ENCODE results near the gene IPO5. TPM values are rescaled to one million over a fixed set of nuclear protein-coding genes. Genes with fewer than 3 reads are reported as not detected.
"Not testable (repeated sequence)": the region's sequence is repeated elsewhere in the genome, so short reads cannot be mapped to it uniquely, and the experiment has no call there.

IPO5 gene
- total RNA-seq, 4 donors from 2014 or later = 29.8 to 101 (median 42.1) TPM

DNA sequence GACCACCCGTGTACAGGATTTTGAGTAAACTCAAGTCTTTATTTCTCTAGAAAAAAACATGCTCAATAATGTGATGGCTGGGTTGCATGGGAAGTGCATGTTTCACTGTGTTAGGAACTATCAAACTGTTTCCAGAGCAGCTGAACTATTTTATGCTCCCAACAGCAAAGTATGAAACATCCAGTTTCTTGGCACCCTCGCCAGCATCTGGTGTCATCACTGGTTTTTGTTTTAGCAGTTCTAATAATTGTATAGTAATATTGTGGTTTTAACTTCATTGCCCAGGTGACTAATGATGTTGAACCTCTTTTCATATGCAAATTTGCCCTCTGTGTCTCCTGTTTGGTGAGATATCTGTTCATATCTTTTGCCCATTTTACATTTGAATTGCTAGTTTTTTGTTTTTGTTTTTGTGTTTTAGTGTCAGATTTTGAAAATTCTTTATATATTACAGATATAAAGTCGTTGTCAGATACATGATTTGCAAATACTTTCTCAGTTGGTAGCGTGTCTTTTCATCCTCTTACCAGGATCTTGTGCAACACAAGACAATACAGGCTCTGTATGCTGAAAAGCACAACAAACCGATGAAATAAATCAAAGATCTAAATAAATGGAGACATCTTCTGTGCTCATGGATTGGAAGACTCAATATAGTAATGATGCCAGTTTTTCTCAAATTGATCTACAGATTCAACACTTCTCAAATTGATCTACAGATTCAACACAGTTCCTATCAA lies 87.8 kb downstream of the IPO5 start:
- Histone ChIP-seq H3K27me3 (no peaks in the 10 kb centered on the region), H3K27ac (no peak overlapping the region), H3K36me3 (no peaks in the 10 kb centered on the region), H3K9me3 (no peaks in the 10 kb centered on the region), H3K4me3 (no peak overlapping the region), H3K4me1 (no peaks in the 10 kb centered on the region)
- DNase-seq = no peak
- TF ChIP-seq CTCF (IDR thresholded peaks at IDR 0.05) = no peak
- no peak for TF ChIP-seq POLR2A (IDR thresholded peaks at IDR 0.05)

DNA sequence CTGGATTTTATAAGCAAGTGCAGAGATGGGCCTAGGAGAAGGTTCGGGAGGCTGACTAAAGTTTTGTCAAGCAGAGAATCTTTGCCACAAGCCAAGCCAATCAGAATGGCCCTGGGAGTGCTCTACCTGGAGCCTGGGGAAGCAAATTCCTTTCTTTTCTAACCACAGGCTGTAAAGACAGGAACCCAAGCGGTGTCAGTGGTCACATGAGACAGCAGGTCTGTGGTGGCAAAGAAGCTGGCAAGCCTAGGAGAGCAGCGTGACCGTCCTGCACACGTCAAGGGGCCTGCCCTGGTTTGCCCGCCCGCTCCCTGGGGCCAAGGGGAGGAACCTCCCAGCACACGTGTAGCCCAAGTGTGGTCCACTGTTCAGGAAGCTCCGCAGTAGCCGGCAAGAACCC lies 90.8 kb downstream of the IPO5 start:
- Histone ChIP-seq H3K4me1 (no peaks in the 10 kb centered on the region), H3K27ac (no peak overlapping the region), H3K4me3 (no peak overlapping the region), H3K27me3 (no peaks in the 10 kb centered on the region), H3K36me3 (no peaks in the 10 kb centered on the region), H3K9me3 (no peaks in the 10 kb centered on the region)
- DNase-seq = no peak
- TF ChIP-seq CTCF (IDR thresholded peaks at IDR 0.05) (no peak), POLR2A (IDR thresholded peaks at IDR 0.05) (no peak)

- H3K36me3 ChIP-seq, H3K4me3 ChIP-seq, H3K27ac ChIP-seq, H3K27me3 ChIP-seq, H3K9me3 ChIP-seq, DNase-seq, H3K4me1 ChIP-seq: not testable (repeated sequence)
Observed at GRCh38 chr13:98047785-98048184, 94.3 kb downstream of the IPO5 start.

DNA sequence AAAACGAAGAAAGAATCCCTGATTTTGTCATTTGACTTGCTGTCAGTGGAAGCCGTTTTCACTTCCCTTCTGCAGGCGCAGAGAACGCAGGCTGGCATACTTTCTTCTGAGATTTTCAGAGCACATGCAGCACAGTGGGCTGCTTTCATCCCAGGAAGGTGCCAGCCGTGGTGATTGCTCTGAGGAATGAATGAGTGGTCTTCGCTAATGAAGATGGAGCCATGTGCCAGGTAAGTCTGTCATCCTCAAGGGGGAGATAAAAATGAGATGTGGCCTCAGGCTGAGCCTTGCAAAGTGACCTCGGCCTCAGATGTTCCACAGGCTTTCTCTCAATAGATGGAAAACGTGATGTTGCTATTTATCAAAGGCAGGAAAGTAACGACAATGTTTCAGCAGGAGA lies 94.8 kb downstream of the IPO5 start:
- no peaks in the 10 kb centered on the region for H3K36me3 ChIP-seq
- no peak overlapping the region for H3K27ac ChIP-seq

DNA sequence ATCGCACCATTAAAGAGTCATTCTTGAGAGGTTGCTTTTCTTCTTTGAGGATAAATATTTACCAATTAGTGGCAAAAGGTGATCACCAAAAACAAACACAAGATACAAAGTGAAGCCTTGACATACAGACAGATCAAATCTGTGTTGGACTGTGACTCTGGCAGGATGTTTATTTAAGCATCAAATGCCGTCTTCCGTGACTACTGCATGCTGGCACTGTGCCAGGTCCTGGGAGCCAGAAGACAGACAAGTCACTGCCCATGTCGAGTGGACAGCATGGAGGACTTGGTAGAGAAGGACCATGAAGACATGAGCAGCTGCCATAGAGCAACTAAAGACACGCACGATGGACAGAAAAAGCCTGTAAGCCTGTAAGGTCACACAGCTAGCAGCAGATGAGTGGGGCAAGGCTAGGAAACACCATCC lies 96.6 kb downstream of the IPO5 start:
- no peaks in the 10 kb centered on the region for H3K36me3 ChIP-seq
- no peaks in the 10 kb centered on the region for H3K4me1 ChIP-seq
- no peak overlapping the region for H3K4me3 ChIP-seq
- DNase-seq = no peak
- no peak overlapping the region for H3K27ac ChIP-seq
- TF ChIP-seq CTCF (IDR thresholded peaks at IDR 0.05) (no peak), POLR2A (IDR thresholded peaks at IDR 0.05) (no peak)
- no peaks in the 10 kb centered on the region for H3K27me3 ChIP-seq
- no peaks in the 10 kb centered on the region for H3K9me3 ChIP-seq

More for the DNA sequence above, 94.8 kb downstream of the IPO5 start:
- DNase-seq = no peak
- Histone ChIP-seq H3K9me3 (no peaks in the 10 kb centered on the region), H3K4me3 (no peak overlapping the region), H3K27me3 (no peaks in the 10 kb centered on the region), H3K4me1 (no peaks in the 10 kb centered on the region)
- no peak for TF ChIP-seq CTCF (IDR thresholded peaks at IDR 0.05)
- TF ChIP-seq POLR2A (IDR thresholded peaks at IDR 0.05) = no peak

GRCh38 chr13:98052412-98052811 lies 98.9 kb downstream of the IPO5 start:
- H3K4me1 ChIP-seq = no peaks in the 10 kb centered on the region
- no peaks in the 10 kb centered on the region for H3K27me3 ChIP-seq
- DNase-seq = no peak
- no peak overlapping the region for H3K4me3 ChIP-seq
- TF ChIP-seq POLR2A (IDR thresholded peaks at IDR 0.05) (no peak), CTCF (IDR thresholded peaks at IDR 0.05) (no peak)
- H3K36me3 ChIP-seq = no peaks in the 10 kb centered on the region
- no peaks in the 10 kb centered on the region for H3K9me3 ChIP-seq
- H3K27ac ChIP-seq = no peak overlapping the region
